Uterus (tissue), 4 donors: Measurements from ENCODE around the gene SLC48A1. TPM values are rescaled to one million over a fixed set of nuclear protein-coding genes. Genes with fewer than 3 reads are reported as not detected.

Experiments used
- DNase-seq, 2 donors: peaks; one replicate each; pipeline ENCODE4 v3.0.0-alpha.2; 2019 to 2020
- H3K27ac ChIP-seq, 2 donors: fragments of 200-600 bp; sonication (generic); 1 replicate in 1 of 2; 2 replicates in 1 of 2; pipeline ENCODE4 v1.5.1; 2016 to 2018
- H3K27me3 ChIP-seq, 2 donors: fragments of 200-600 bp; sonication (generic); one replicate each; pipeline ENCODE4 v1.5.1; 2018 to 2019; ENCODE audit warnings: control low read depth in 1 of 2
- H3K36me3 ChIP-seq, 2 donors: fragments of 200-600 bp; sonication (generic); one replicate each; pipeline ENCODE4 v1.5.1; 2019; ENCODE audit warnings: control low read depth in 1 of 2
- H3K4me1 ChIP-seq, 2 donors: fragments of 200-600 bp; sonication (generic); one replicate each; pipeline ENCODE4 v1.5.1; 2018 to 2019; ENCODE audit warnings: control low read depth in 1 of 2
- H3K4me3 ChIP-seq, 2 donors: fragments of 200-600 bp; sonication (generic); 1 replicate in 1 of 2; 2 replicates in 1 of 2; pipeline ENCODE4 v1.5.1; 2018 to 2019; ENCODE audit warnings: mild to moderate bottlenecking in 1 of 2
- H3K9me3 ChIP-seq, 2 donors: fragments of 200-600 bp; sonication (generic); one replicate each; pipeline ENCODE4 v1.5.1; 2019; ENCODE audit warnings: control low read depth in 1 of 2
- POLR2A ChIP-seq, 2 donors: fragments of 450-650 bp; IDR thresholded peaks; one replicate each; pipeline ENCODE4 v1.6.1; 2016; ENCODE audit warnings: antibody characterized with exemption in 2 of 2, mild to moderate bottlenecking in 1 of 2, moderate library complexity in 1 of 2
- intact Hi-C: fragments of 100-400 bp; cut with DNase I; formaldehyde crosslinking; loops from one replicate; pipeline ENCODE4 v1.15.1; 2023; ENCODE audit warnings: low total_unique reads
- total RNA-seq, 4 donors: library from RNA; depleted of rRNA in 3 of 4; stranded (reverse); fragments of >200 nt in 3 of 4; gene quantifications; one replicate each; pipeline versions ENCODE4 v1.1.0 to v1.2.4, GENCODE V29; 2014 to 2023
- TF ChIP-seq, protein P1 (sequence below), 4 experiments: fragments of 200-600 bp in 2 of 4; fragments of 450-650 bp in 2 of 4; sonication (generic) in 2 of 4; IDR thresholded peaks; one replicate each; pipeline ENCODE4 v1.5.1; 2016 to 2019; ENCODE audit warnings: antibody characterized with exemption in 4 of 4, mild to moderate bottlenecking in 2 of 4, moderate library complexity in 1 of 4
- donor health status: DM: yes; HTN: yes; CAD: no.

SLC48A1 gene
- total RNA-seq, 4 donors from 2014 or later: 1.3 to 50.5 (median 15.4) TPM

GRCh38 chr12:47795814-47796411, 22.9 kb downstream of the SLC48A1 start:
- H3K36me3 ChIP-seq: no peaks in the 10 kb centered on the region
- no peaks in the 10 kb centered on the region for H3K27me3 ChIP-seq
- H3K4me3 ChIP-seq: no peak overlapping the region
- no peak for DNase-seq
- H3K4me1 ChIP-seq: peaks cover 0 to 27% of the 10 kb centered on the region in 2 donors
- no peak for TF ChIP-seq POLR2A (IDR thresholded peaks at IDR 0.05)
- TF ChIP-seq, protein P1, sequence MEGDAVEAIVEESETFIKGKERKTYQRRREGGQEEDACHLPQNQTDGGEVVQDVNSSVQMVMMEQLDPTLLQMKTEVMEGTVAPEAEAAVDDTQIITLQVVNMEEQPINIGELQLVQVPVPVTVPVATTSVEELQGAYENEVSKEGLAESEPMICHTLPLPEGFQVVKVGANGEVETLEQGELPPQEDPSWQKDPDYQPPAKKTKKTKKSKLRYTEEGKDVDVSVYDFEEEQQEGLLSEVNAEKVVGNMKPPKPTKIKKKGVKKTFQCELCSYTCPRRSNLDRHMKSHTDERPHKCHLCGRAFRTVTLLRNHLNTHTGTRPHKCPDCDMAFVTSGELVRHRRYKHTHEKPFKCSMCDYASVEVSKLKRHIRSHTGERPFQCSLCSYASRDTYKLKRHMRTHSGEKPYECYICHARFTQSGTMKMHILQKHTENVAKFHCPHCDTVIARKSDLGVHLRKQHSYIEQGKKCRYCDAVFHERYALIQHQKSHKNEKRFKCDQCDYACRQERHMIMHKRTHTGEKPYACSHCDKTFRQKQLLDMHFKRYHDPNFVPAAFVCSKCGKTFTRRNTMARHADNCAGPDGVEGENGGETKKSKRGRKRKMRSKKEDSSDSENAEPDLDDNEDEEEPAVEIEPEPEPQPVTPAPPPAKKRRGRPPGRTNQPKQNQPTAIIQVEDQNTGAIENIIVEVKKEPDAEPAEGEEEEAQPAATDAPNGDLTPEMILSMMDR (IDR thresholded peaks at IDR 0.05): no peak
- intact Hi-C loops: no loop called here
- no peak overlapping the region for H3K27ac ChIP-seq
- no peaks in the 10 kb centered on the region for H3K9me3 ChIP-seq

- H3K4me3 ChIP-seq: no peak overlapping the region
- no peaks in the 10 kb centered on the region for H3K27me3 ChIP-seq
- intact Hi-C loops: no loop called here
- peaks cover 5 to 40% of the 10 kb centered on the region in 2 donors for H3K4me1 ChIP-seq
- no peak for TF ChIP-seq POLR2A (IDR thresholded peaks at IDR 0.05)
- TF ChIP-seq, protein P1 (IDR thresholded peaks at IDR 0.05): peak in 3 of 4 experiments; percentile 11 to 33 (median 28)
- peak overlapping the region in 1 of 2 donors; percentile 41 for H3K27ac ChIP-seq
- DNase-seq: no peak
- no peaks in the 10 kb centered on the region for H3K36me3 ChIP-seq
- H3K9me3 ChIP-seq: no peaks in the 10 kb centered on the region
Measured at GRCh38 chr12:47797441-47797840, 24.4 kb downstream of the SLC48A1 start.

DNA sequence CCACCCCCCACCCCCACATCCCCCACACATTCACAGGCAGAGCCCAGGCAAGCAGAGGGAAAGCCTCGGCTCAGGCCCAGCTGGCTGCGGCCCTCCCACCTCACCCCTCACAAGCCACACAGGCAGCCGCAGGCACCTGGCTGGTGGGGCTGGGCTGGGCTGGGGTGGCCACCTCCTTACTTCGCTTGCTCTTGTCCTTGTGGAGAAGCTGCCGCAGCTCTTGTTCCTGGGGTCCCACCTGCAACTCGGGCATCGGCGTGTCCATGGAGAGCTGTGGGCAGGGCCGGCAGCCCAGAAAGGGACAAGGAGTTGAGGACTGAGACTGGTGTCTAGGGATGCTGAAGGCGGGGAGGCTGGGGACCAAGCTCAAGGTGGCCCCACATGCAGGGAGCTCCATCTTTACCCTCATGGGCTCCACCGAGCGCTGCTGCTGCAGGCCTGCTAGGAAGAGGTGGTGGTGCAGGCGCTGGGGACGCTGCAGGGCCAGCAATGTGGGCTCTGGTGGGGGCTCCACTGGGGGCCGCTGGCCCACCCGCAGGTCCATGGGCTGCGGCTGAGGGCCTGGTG, 25.4 kb downstream of the SLC48A1 start:
- TF ChIP-seq, protein P1 (IDR thresholded peaks at IDR 0.05): no peak
- no peak for TF ChIP-seq POLR2A (IDR thresholded peaks at IDR 0.05)
- peak overlapping the region; percentile 26 to 41 for H3K27ac ChIP-seq
- no peaks in the 10 kb centered on the region for H3K27me3 ChIP-seq
- no peak for DNase-seq
- H3K4me1 ChIP-seq: peaks cover 6 to 50% of the 10 kb centered on the region in 2 donors
- H3K4me3 ChIP-seq: no peak overlapping the region
- intact Hi-C loops: no loop called here
- no peaks in the 10 kb centered on the region for H3K36me3 ChIP-seq
- H3K9me3 ChIP-seq: no peaks in the 10 kb centered on the region

- DNase-seq: no peak
- intact Hi-C loops: no loop called here
- no peaks in the 10 kb centered on the region for H3K27me3 ChIP-seq
- peaks cover 6 to 60% of the 10 kb centered on the region in 2 donors for H3K4me1 ChIP-seq
- TF ChIP-seq, protein P1 (IDR thresholded peaks at IDR 0.05): no peak
- TF ChIP-seq POLR2A (IDR thresholded peaks at IDR 0.05): no peak
- peak overlapping the region in 1 of 2 donors; percentile 17 for H3K27ac ChIP-seq
- no peaks in the 10 kb centered on the region for H3K9me3 ChIP-seq
- H3K36me3 ChIP-seq: no peaks in the 10 kb centered on the region
- no peak overlapping the region for H3K4me3 ChIP-seq
Measured at GRCh38 chr12:47799357-47799955, 26.4 kb downstream of the SLC48A1 start.

DNA sequence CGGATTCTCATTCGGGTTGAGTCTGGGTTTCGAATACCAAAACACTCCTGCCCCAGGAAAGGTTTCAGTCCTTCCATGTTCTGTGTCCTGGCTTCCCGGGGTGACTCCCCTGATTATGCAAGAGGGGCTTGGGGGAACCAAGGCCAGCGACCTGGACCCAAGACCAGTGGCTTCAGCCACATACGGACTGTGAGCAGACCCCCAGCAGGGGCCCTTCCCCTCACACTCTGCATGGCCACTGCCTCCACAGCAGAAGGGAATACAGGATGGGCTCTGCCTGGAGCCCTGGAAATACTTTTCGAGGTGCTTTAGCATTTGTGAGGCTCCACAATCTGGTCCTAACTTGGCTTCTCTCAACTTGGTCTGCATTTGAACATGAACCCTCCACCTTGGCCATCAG, 27.5 kb downstream of the SLC48A1 start:
- no peak for DNase-seq
- Histone ChIP-seq H3K4me1 (peaks cover 11 to 71% of the 10 kb centered on the region in 2 donors), H3K27me3 (no peaks in the 10 kb centered on the region), H3K9me3 (no peaks in the 10 kb centered on the region), H3K4me3 (no peak overlapping the region), H3K27ac (peak overlapping the region; percentile 3 to 22), H3K36me3 (no peaks in the 10 kb centered on the region)
- no peak for TF ChIP-seq POLR2A (IDR thresholded peaks at IDR 0.05)
- TF ChIP-seq, protein P1 (IDR thresholded peaks at IDR 0.05): no peak
- intact Hi-C loops: loop anchor here (5.0 kb wide), 1 partner anchor 37 kb away; no protein-coding TSS in a partner anchor
